ENCODE results near the gene CDC16.
"Not testable (repeated sequence)": the region's sequence is repeated elsewhere in the genome, so short reads cannot be mapped to it uniquely, and the experiment has no call there.

The CDC16 gene

DNA sequence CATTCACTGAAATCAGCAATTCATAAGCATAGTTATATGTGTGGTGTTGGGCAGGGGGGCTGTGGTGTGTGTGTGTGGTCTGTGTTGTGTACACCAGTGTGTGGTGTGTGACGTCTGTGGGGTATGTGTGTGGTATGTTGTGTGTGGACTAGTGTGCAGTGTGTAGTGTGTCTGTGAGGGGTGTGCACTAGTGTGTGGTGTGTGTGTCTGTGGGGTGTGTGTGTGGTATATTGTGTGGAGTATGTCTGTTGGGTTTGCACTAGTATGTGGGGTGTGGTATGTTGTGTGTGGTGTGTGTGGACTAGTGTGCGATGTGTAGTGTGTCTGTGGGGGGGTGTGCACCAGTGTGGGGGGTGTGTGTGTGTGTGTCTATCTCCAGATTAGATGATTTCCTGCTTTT is 7.2 kb upstream of the CDC16 start:
- in situ Hi-C loops (cut with HindIII; ENCODE audit: low sequenced_read_pairs): no loop called here

DNA sequence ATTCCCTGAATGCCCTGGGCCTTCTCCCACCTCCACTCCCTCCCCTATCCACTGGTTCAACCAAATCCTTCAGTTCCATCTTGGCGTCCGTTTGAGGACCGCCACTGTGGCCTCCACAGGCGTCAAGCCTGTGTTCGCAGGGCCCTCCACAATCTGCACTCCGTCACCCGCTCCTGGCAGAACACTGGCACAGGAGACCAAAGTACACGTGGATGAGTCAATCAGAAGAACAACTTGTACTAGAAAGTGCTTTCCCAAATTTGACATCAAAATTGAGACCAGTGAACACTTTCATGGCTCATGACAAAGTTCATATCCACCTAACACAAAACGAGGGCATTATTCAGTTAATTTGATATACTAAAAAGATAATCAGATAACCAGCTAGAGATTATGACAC is 6.5 kb upstream of the CDC16 start:
- in situ Hi-C loops (cut with HindIII; ENCODE audit: low sequenced_read_pairs): no loop called here

GRCh38 chr13:114229506-114229905 is 5.2 kb upstream of the CDC16 start:
- in situ Hi-C loops (cut with HindIII; ENCODE audit: low sequenced_read_pairs): no loop called here

GRCh38 chr13:114230117-114230516 is 4.6 kb upstream of the CDC16 start:
- in situ Hi-C loops (cut with HindIII; ENCODE audit: low sequenced_read_pairs): no loop called here

DNA sequence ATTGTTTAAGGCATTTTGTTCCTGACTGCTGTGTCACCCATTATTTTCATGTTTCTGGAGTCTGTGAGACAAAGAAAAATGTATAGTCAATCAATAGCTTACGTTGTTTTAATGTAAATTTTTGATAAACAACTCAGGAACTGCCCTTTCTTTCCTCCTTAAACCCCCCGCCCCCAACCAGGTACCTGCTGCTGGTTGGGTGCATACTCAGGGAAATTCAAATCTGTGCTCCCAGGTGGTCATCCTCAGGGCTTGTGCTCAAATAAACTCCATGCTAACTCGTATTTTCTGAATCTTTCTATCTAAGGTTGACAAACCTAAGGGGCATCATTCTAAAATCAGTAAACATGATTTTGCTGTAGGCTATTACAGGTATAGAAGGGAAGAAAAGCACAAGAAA is 4.1 kb upstream of the CDC16 start:
- in situ Hi-C loops (cut with HindIII; ENCODE audit: low sequenced_read_pairs): no loop called here

DNA sequence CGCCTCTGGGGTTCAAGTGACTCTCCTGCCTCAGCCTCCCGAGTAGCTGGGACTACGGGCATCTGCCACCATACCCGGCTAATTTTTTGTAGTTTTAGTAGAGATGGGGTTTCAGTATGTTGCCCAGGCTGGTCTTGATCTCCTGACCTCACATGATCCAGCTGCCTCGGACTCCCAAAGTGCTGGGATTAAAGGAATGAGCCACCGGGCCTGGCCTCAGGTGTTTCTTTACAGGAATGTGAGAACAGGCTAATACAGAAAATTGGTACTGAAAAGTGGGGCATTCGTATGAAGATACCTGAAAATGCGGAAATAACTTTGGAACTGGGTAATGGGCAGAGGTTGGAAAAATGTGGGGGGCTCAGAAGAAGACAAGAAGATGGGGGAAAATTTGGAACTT is 2.8 kb upstream of the CDC16 start:
- in situ Hi-C loops (cut with HindIII; ENCODE audit: low sequenced_read_pairs): no loop called here

- in situ Hi-C loops (cut with HindIII; ENCODE audit: low sequenced_read_pairs): no loop called here
Observed at GRCh38 chr13:114234266-114234644, 442 bp upstream of the CDC16 start.

DNA sequence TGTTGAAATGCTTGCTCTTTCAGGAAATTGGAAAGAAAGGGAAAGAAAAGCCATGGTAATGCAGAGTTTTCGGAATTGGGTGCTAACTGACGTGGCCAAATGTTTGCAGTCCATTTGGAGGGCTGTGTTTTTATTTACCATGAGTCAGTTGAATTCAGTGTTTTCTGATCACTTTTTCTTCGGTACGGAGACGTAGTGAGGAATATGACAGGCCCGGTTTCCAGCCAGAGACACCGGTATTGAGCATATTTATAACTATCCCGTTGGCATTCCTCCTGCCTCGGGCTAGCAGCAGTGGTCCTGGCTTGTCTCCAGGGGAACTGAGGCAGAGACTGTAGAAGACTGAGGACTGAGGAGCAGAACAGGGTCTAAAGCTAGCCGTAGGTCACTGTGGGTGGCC is 1.0 kb downstream of the CDC16 start:
- in situ Hi-C loops (cut with HindIII; ENCODE audit: low sequenced_read_pairs): no loop called here

DNA sequence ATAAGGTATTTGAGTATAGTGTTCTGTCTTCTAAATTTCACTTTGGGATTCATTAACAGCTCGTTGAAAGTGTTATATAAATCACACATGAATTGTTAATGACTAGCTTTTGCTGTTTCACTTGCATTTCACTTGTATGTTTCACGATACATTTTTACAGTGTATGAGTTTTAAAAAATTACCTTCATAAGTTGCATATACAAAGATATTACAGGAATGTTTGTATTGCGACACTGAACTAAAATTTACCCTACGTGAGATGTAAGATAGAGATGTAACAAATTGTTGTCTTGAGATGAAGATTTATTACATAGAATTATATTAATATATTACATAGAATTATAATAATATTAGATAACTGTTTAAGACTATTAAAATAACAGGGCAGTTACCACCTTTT is 1.5 kb downstream of the CDC16 start:
- in situ Hi-C loops (cut with HindIII; ENCODE audit: low sequenced_read_pairs): no loop called here

- in situ Hi-C loops (cut with HindIII; ENCODE audit: low sequenced_read_pairs): no loop called here
Observed at GRCh38 chr13:114237415-114238112, 2.9 kb downstream of the CDC16 start.

GRCh38 chr13:114241918-114242317 is 7.2 kb downstream of the CDC16 start:
- in situ Hi-C loops (cut with HindIII; ENCODE audit: low sequenced_read_pairs): no loop called here

DNA sequence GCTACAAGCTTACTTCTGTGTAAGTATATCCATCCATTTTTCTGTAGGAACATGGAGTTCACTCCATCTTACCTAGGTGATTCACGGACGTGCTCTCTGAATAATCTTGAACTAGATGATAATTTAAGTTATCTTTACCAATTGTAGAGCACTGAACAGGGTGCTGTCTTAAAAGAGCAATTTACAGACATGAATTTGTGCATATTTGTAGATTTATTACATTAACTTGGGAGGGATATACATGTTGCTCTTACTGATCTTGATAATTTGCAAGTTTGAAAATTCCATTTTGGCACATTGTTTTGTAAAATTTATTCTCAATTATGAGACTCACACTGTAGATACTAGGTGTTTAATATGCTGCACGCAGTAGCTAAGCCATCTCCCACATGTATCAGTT is 9.3 kb downstream of the CDC16 start:
- in situ Hi-C loops (cut with HindIII; ENCODE audit: low sequenced_read_pairs): no loop called here

- in situ Hi-C loops (cut with HindIII; ENCODE audit: low sequenced_read_pairs): no loop called here
Observed at GRCh38 chr13:114244637-114245036, 9.9 kb downstream of the CDC16 start.

- in situ Hi-C loops (cut with HindIII; ENCODE audit: low sequenced_read_pairs): no loop called here
Observed at GRCh38 chr13:114248011-114248410, 13.3 kb downstream of the CDC16 start.

GRCh38 chr13:114249077-114249476 is 14.4 kb downstream of the CDC16 start:
- in situ Hi-C loops (cut with HindIII; ENCODE audit: low sequenced_read_pairs): no loop called here

DNA sequence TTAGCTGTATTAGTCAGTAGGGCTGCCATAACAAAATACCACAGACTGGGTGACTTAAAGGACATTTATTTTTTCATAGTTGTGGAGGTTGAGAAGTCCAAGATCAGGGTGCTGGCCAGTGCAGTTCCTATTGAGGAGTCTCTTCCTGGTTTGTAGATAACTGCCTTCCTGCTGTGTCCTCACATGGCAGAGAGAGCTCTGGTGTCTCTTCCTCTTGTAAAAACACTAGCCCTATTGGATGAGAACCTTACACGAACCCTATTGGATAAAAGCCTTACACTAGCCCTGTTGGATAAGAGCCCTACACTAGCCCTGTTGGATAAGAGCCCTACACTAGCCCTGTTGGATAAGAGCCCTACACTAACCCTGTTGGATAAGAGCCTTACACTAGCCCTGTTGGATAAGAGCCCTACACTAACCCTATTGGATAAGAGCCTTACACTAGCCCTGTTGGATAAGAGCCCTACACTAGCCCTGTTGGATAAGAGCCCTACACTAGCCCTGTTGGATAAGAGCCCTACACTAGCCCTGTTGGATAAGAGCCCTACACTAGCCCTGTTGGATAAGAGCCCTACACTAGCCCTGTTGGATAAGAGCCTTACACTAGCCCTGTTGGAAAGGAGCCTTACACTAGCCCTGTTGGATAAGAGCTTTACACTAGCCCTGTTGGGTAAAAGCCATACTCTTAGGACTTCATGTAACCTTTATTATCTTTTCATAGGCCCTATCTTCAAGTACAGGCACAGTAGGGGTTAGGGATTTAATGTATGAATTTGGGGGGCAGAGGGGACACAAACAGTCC is 17.1 kb downstream of the CDC16 start:
- in situ Hi-C loops (cut with HindIII; ENCODE audit: low sequenced_read_pairs): not testable (repeated sequence)

- in situ Hi-C loops (cut with HindIII; ENCODE audit: low sequenced_read_pairs): no loop called here
Observed at GRCh38 chr13:114256547-114256946, 21.9 kb downstream of the CDC16 start.

GRCh38 chr13:114257014-114257413 is 22.3 kb downstream of the CDC16 start:
- in situ Hi-C loops (cut with HindIII; ENCODE audit: low sequenced_read_pairs): no loop called here

GRCh38 chr13:114258589-114258988 is 23.9 kb downstream of the CDC16 start:
- in situ Hi-C loops (cut with HindIII; ENCODE audit: low sequenced_read_pairs): no loop called here

GRCh38 chr13:114259374-114259773 is 24.7 kb downstream of the CDC16 start:
- in situ Hi-C loops (cut with HindIII; ENCODE audit: low sequenced_read_pairs): no loop called here

DNA sequence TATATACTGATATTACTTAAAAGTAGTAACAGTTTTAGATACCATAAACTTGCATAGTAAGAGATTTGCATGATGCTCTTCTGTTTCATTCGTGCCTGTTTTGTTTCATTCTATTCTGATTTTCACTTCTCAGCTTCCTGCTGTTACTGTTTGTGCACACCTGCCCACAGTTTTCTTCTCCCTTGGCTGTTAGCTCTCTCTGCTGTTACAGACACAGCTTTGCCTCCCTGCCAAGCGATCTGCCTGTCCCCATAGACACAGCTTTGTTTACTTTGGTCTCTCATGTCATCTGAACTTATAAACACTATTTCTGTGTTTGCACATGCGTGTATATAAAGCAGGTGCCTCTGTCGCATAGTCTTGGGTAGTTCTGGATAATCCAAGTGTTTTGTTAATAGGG is 25.3 kb downstream of the CDC16 start:
- in situ Hi-C loops (cut with HindIII; ENCODE audit: low sequenced_read_pairs): no loop called here

DNA sequence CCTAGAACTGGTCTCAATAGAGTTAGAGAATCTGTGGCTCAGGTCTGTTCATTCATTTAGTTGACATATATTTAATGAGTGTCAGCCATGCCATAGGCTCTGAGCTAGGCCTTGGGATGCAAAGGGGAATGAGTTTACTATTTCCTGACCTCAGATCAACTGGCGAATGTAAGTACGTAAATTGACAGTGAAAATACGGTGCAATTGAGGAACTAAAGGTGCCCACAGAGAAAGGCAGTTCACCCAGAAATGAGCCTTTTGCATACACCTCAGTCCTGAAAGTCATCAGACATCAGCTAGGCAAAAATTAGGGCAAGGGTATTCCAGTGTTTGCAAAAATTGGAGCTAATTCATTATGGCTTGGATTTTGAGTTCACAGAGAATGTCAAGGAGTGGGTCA is 26.1 kb downstream of the CDC16 start:
- in situ Hi-C loops (cut with HindIII; ENCODE audit: low sequenced_read_pairs): no loop called here
